NT2/D1 (cell line): ENCODE results near the gene GPRC5C.

Experiments
- DNase-seq: peaks from one replicate; pipeline ENCODE4 v3.0.0-alpha.2; 2011; ENCODE audit warnings: low read depth, low spot score
- H3K27me3 ChIP-seq: 2 replicates; pipeline ENCODE4 v1.6.0; 2011; ENCODE audit warnings: mild to moderate bottlenecking; ENCODE audit not compliant: insufficient read length, insufficient read depth
- H3K36me3 ChIP-seq: 2 replicates; pipeline ENCODE4 v1.6.1; 2011; ENCODE audit warnings: mild to moderate bottlenecking, low read length, mixed read lengths; ENCODE audit not compliant: insufficient read depth, insufficient read length
- H3K4me1 ChIP-seq: 2 replicates; pipeline ENCODE4 v1.5.1; 2011; ENCODE audit not compliant: insufficient read depth, insufficient read length
- H3K4me3 ChIP-seq: 2 replicates; pipeline ENCODE4 v1.5.1; 2011; ENCODE audit warnings: low read depth; ENCODE audit not compliant: insufficient read length
- H3K9ac ChIP-seq: 2 replicates; pipeline ENCODE4 v1.6.0; 2011; ENCODE audit warnings: low read depth; ENCODE audit not compliant: insufficient read length
- H3K9me3 ChIP-seq: 2 replicates; pipeline ENCODE4 v1.5.1; 2011; ENCODE audit warnings: mild to moderate bottlenecking, low read length; ENCODE audit not compliant: insufficient read depth
- SUZ12 ChIP-seq: IDR thresholded peaks from 2 replicates; pipeline ENCODE4 v1.6.1; 2011; ENCODE audit not compliant: insufficient read length, insufficient read depth; ENCODE audit errors: extremely low read depth
- YY1 ChIP-seq: IDR thresholded peaks from 2 replicates; pipeline ENCODE4 v1.6.1; 2011; ENCODE audit not compliant: insufficient read length, insufficient read depth
- ZNF274 ChIP-seq: IDR thresholded peaks from 2 replicates; pipeline ENCODE4 v1.6.1; 2011; ENCODE audit warnings: mild to moderate bottlenecking, low read depth, low read length

The GPRC5C gene

DNA sequence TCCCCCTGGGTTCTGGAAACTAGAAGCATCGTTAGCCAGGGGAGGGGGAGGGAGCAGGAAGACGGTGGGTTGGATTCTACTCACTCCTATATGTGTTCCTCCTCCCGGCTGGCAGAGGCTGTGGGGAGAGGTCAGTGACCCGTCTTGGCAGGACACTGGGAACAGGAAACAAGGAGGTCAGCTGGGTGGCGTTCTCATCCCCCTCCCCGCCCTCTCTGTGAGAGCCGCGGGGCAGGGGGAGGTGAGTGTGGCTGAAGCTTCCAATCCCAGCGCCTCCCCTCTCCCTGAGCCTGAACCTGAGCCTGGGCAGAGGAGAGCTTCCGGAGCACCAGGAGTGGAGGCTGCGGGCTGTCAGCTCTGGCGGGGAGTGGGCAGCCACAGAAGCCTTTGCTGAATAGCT lies 12.5 kb downstream of the GPRC5C start:
- no peak for DNase-seq
- no peaks in the 10 kb centered on the region for H3K27me3 ChIP-seq
- H3K9me3 ChIP-seq = no peaks in the 10 kb centered on the region
- H3K9ac ChIP-seq = peak overlapping the region; percentile 38
- H3K36me3 ChIP-seq = peaks cover 74% of the 10 kb centered on the region
- peaks cover 22% of the 10 kb centered on the region for H3K4me1 ChIP-seq
- H3K4me3 ChIP-seq = no peak overlapping the region
- TF ChIP-seq YY1 (no peak), SUZ12 (no peak), ZNF274 (no peak)

DNA sequence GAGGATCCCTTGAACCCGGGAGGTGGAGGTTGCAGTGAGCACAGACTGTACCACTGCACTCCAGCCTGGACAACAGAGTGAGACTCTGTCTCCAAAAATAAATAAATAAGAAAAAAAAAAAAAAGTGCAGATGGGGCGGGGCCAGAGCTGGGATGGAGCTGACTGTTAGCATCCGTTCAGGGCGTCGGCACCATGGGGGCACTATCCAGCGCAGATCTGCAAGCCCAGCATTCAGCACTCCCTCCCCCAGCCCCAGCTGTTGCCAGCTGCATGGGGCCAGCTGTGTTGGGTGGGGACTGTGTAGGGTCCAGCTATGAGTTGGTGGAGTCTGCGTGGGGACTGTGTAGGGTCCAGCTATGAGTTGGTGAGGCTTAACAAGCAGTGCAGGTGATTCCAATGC lies 13.3 kb downstream of the GPRC5C start:
- H3K9me3 ChIP-seq = no peaks in the 10 kb centered on the region
- peaks cover 71% of the 10 kb centered on the region for H3K36me3 ChIP-seq
- H3K4me1 ChIP-seq = peaks cover 22% of the 10 kb centered on the region
- DNase-seq = no peak
- TF ChIP-seq SUZ12 = no peak
- TF ChIP-seq YY1 = no peak
- no peak for TF ChIP-seq ZNF274
- H3K27me3 ChIP-seq = no peaks in the 10 kb centered on the region
- H3K4me3 ChIP-seq = no peak overlapping the region
- H3K9ac ChIP-seq = no peak overlapping the region

GRCh38 chr17:74446551-74447500 lies 14.9 kb downstream of the GPRC5C start:
- Histone ChIP-seq H3K4me3 (no peak overlapping the region), H3K9me3 (no peaks in the 10 kb centered on the region), H3K9ac (no peak overlapping the region), H3K27me3 (peaks cover 7% of the 10 kb centered on the region), H3K4me1 (peaks cover 22% of the 10 kb centered on the region), H3K36me3 (peaks cover 55% of the 10 kb centered on the region)
- TF ChIP-seq SUZ12 (no peak), YY1 (no peak), ZNF274 (no peak)
- no peak for DNase-seq

- DNase-seq = no peak
- Histone ChIP-seq H3K4me1 (peaks cover 28% of the 10 kb centered on the region), H3K9me3 (no peaks in the 10 kb centered on the region), H3K27me3 (peaks cover 16% of the 10 kb centered on the region), H3K9ac (no peak overlapping the region), H3K4me3 (no peak overlapping the region), H3K36me3 (peaks cover 49% of the 10 kb centered on the region)
- TF ChIP-seq YY1 = no peak
- TF ChIP-seq ZNF274 = no peak
- no peak for TF ChIP-seq SUZ12
Measured at GRCh38 chr17:74447628-74448159, 15.8 kb downstream of the GPRC5C start.

DNA sequence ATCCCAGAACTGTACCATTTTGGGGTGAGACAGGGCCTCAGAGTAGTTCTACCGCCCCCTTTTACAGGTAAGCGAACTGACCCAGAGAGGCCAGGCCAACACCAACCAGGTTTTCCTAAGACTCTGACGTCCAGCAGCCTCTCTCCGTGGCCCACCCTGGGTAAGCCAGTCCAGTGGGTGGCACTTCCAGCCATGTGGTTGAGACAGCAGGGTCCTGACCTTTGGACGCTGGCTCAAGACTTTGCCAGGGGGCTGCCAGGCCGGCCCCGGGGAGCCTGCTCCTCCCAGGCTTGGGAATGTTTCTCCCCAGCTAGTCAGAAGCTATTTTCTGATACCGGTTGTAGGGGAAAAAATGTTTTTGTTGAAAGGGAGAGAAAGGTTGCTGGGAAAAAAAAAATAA lies 16.9 kb downstream of the GPRC5C start:
- Histone ChIP-seq H3K9ac (no peak overlapping the region), H3K36me3 (peaks cover 41% of the 10 kb centered on the region), H3K27me3 (peaks cover 26% of the 10 kb centered on the region), H3K4me1 (peaks cover 26% of the 10 kb centered on the region), H3K4me3 (no peak overlapping the region), H3K9me3 (no peaks in the 10 kb centered on the region)
- DNase-seq = no peak
- TF ChIP-seq SUZ12 (no peak), ZNF274 (no peak), YY1 (no peak)

GRCh38 chr17:74449306-74449705 lies 17.4 kb downstream of the GPRC5C start:
- peaks cover 26% of the 10 kb centered on the region for H3K27me3 ChIP-seq
- peaks cover 35% of the 10 kb centered on the region for H3K36me3 ChIP-seq
- H3K4me1 ChIP-seq = peaks cover 24% of the 10 kb centered on the region
- no peak for DNase-seq
- no peaks in the 10 kb centered on the region for H3K9me3 ChIP-seq
- no peak overlapping the region for H3K9ac ChIP-seq
- no peak overlapping the region for H3K4me3 ChIP-seq
- TF ChIP-seq ZNF274 = no peak
- TF ChIP-seq SUZ12 = no peak
- no peak for TF ChIP-seq YY1

DNA sequence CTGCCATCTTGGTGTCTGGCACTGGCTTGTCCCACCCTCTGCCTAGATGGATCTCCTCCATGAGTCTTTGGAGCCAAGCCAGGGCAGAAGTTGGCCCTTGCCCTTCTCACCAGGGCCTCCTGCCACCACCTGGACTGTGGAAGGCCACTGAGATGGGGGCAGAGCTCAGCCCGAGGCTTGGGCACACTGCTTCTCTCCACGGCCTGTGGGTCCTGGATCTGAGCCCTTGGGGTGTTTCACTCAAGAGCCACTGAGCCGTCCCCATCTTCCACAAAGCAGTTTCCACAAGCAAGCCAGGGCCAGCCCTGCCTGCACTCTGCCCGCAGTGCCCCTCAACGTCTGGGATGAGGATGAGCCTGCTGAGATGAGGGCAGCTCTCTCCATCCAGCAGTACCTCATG lies 17.9 kb downstream of the GPRC5C start:
- Histone ChIP-seq H3K4me1 (peaks cover 22% of the 10 kb centered on the region), H3K27me3 (peaks cover 26% of the 10 kb centered on the region)
- DNase-seq = no peak

More for the DNA sequence above, 17.9 kb downstream of the GPRC5C start:
- H3K9ac ChIP-seq = no peak overlapping the region
- no peaks in the 10 kb centered on the region for H3K9me3 ChIP-seq
- H3K4me3 ChIP-seq = no peak overlapping the region
- H3K36me3 ChIP-seq = peaks cover 30% of the 10 kb centered on the region
- TF ChIP-seq SUZ12 = no peak
- TF ChIP-seq YY1 = no peak
- no peak for TF ChIP-seq ZNF274
